ENCODE measurements around the gene HDAC8. TPM values are rescaled to one million over a fixed set of nuclear protein-coding genes. Genes with fewer than 3 reads are reported as not detected.

HDAC8 gene
- total and polyA plus RNA-seq, 9 of the 15 experiments (the other 6 are each of a cell fraction or from before 2014, with no cell fraction given) = 18.9 to 53.8 (median 28.7) TPM

- H3K27ac ChIP-seq (ENCODE audit: extremely low read depth, low read depth, low read length) = peak overlapping the region; percentile 70; the same call in 2 of the 3 replicates
- no peaks in the 10 kb centered on the region for H3K36me3 ChIP-seq (ENCODE audit: control insufficient read depth, insufficient read depth, low read length)
- BruUV-seq (replicated peaks) = no TSS peak
- H3K79me2 ChIP-seq (ENCODE audit: control insufficient read depth, insufficient read depth, low read length) = no peaks in the 10 kb centered on the region
- 19% methylated on average over 10 of the region's 10 CpGs for WGBS (ENCODE audit: insufficient coverage, low coverage, missing lambda C conversion rate)
- no peak overlapping the region for H3K4me3 ChIP-seq
- TF ChIP-seq SP1 (CRISPR knock-in tag; IDR thresholded peaks at IDR 0.05) (no peak), ZNF175 (CRISPR knock-in tag; IDR thresholded peaks at IDR 0.05; ENCODE audit: low read depth) (no peak), GMEB1 (CRISPR knock-in tag; IDR thresholded peaks at IDR 0.05) (no peak), PTTG1 (tag; IDR thresholded peaks at IDR 0.05; ENCODE audit: low read depth) (no peak), ZSCAN29 (IDR thresholded peaks at IDR 0.05) (no peak), MXD1 (CRISPR knock-in tag; IDR thresholded peaks at IDR 0.05; ENCODE audit: borderline replicate concordance, poor library complexity, severe bottlenecking) (no peak), NCOR1 (IDR thresholded peaks at IDR 0.05) (no peak), TSHZ1 (CRISPR knock-in tag; IDR thresholded peaks at IDR 0.05) (no peak), KAT2B (IDR thresholded peaks at IDR 0.05; ENCODE audit: low read depth, low read length) (no peak), TRIM25 (IDR thresholded peaks at IDR 0.05; ENCODE audit: borderline replicate concordance) (no peak), SMARCA5 (IDR thresholded peaks at IDR 0.05) (no peak)
- H3K4me2 ChIP-seq (ENCODE audit: insufficient read depth, low read length) = peak overlapping the region; percentile 21; the same call in 1 of the 2 replicates
- DNase-seq (ENCODE audit: extremely low read depth in 1 of 4, low spot score in 3 of 4) (no peak), ATAC-seq (no peak), FAIRE-seq (no peak)
- intact Hi-C loops (cut with micrococcal nuclease) (loop anchor here (10.0 kb wide), 1 partner anchor 158 kb away; no protein-coding TSS in a partner anchor), in situ Hi-C loops (cut with MboI) (no loop called here)
- H3K9ac ChIP-seq (ENCODE audit: insufficient read depth in 1 of 2, low read depth in 2 of 2, low read length in 2 of 2) = peak overlapping the region; percentile 12 to 52; a peak in 2 of 4 replicates
- peaks cover 7 to 23% of the 10 kb centered on the region in 2 experiments; a peak in 3 of 5 replicates for H3K4me1 ChIP-seq (replicated peaks in 1 of 2; ENCODE audit: control insufficient read depth in 2 of 2, insufficient read depth in 2 of 2, low read length in 2 of 2)
- ChIA-PET CTCF (ENCODE audit: low intra/inter-chr PET ratio) (no interaction called here), POLR2A (interaction anchor here (1.2 kb wide), 1 partner anchor 90 kb away, joined by 6 read pairs; the partner anchor contains the start of gene RPS4X)
- no peaks in the 10 kb centered on the region for H3K9me1 ChIP-seq (ENCODE audit: control insufficient read depth, insufficient read depth, low read length)
- no peaks in the 10 kb centered on the region for H4K20me1 ChIP-seq (replicated peaks; ENCODE audit: control insufficient read depth, insufficient read depth, low read length)
- H3K27me3 ChIP-seq (ENCODE audit: control insufficient read depth in 2 of 2, insufficient read depth in 2 of 2, low read length in 2 of 2) = no peaks in the 10 kb centered on the region
- 0 out of 2 replicates have a peak overlapping the region, but pooled peaks have one; percentile 32 for H2AFZ ChIP-seq (ENCODE audit: low read depth, low read length)
- no peaks in the 10 kb centered on the region for H3K9me3 ChIP-seq (replicated peaks; ENCODE audit: control insufficient read depth, insufficient read depth, low read depth, low read length)
Measured at GRCh38 chrX:72366701-72367454, 205.8 kb downstream of the HDAC8 start.
